ENCODE measurements around the gene KIT. TPM values are rescaled to one million over a fixed set of nuclear protein-coding genes. Genes with fewer than 3 reads are reported as not detected.

The KIT gene
- total and polyA plus RNA-seq, 10 of the 15 experiments (the other 5 are each of a cell fraction or from before 2014, with no cell fraction given) = 0.01 to 0.03 TPM; not detected in 8

GRCh38 chr4:54745031-54745770 is 87.4 kb downstream of the KIT start:
- Histone ChIP-seq H3K79me2 (ENCODE audit: control insufficient read depth, insufficient read depth, low read length) (no peaks in the 10 kb centered on the region), H3K27me3 (replicated peaks in 1 of 2; ENCODE audit: control insufficient read depth in 2 of 2, insufficient read depth in 2 of 2, low read length in 1 of 2) (no peaks in the 10 kb centered on the region), H3K9me3 (replicated peaks; ENCODE audit: control insufficient read depth, insufficient read depth, low read length) (peaks cover 3% of the 10 kb centered on the region; the same call in 1 of the 3 replicates), H3K4me3 (no peak overlapping the region), H4K20me1 (ENCODE audit: control insufficient read depth, insufficient read depth) (no peaks in the 10 kb centered on the region), H3K27ac (ENCODE audit: control insufficient read depth, insufficient read depth) (no peak overlapping the region), H3K4me2 (ENCODE audit: control insufficient read depth, insufficient read depth) (no peak overlapping the region), H3K9ac (ENCODE audit: control insufficient read depth, insufficient read depth, low read length) (no peak overlapping the region), H2AFZ (ENCODE audit: control insufficient read depth, low read depth, low read length) (no peak overlapping the region), H3K36me3 (ENCODE audit: control insufficient read depth in 2 of 2, insufficient read depth in 2 of 2, low read length in 1 of 2) (no peaks in the 10 kb centered on the region), H3K4me1 (ENCODE audit: control insufficient read depth, insufficient read depth, low read length) (no peaks in the 10 kb centered on the region)
- SMC1A ChIA-PET (ENCODE audit: uncharacterized antibody, unreplicated experiment) = no interaction called here
- CTCF ChIA-PET = no interaction called here
- ATAC-seq (no peak), DNase-seq (ENCODE audit: low read depth, low spot score) (no peak), FAIRE-seq (no peak)
- intact Hi-C loops (cut with micrococcal nuclease; ENCODE audit: unreplicated experiment) (no loop called here), in situ Hi-C loops (cut with MboI) (no loop called here)
- no TSS peak for BruUV-seq (replicated peaks)
- POLR2A ChIA-PET = no interaction called here
- RAD21 ChIA-PET (ENCODE audit: unreplicated experiment) = no interaction called here
- 75% methylated on average over 2 of the region's 2 CpGs for WGBS (ENCODE audit: insufficient coverage, insufficient replicate concordance, low lambda C conversion rate, missing lambda C conversion rate)
- TF ChIP-seq SIX5 (IDR thresholded peaks at IDR 0.05; ENCODE audit: low read depth, low read length, severe bottlenecking) (no peak), ZNF217 (IDR thresholded peaks at IDR 0.05) (no peak), IKZF1 (conservative IDR thresholded peaks at IDR 0.05) (no peak), YY1 (IDR thresholded peaks at IDR 0.05; ENCODE audit: low read depth, low read length) (no peak), ETV6 (conservative IDR thresholded peaks at IDR 0.05 in 1 of 2, IDR thresholded peaks at IDR 0.05 in 1 of 2; ENCODE audit: borderline replicate concordance in 1 of 2, low read depth in 1 of 2) (no peak), SMC3 (IDR thresholded peaks at IDR 0.05; ENCODE audit: borderline replicate concordance, low read length) (no peak), MYB (IDR thresholded peaks at IDR 0.05; ENCODE audit: borderline replicate concordance, low read depth, low read length) (no peak), JUNB (IDR thresholded peaks at IDR 0.05) (no peak), POLR2AphosphoS2 (IDR thresholded peaks at IDR 0.05; ENCODE audit: low read depth, low read length) (no peak), POU2F2 (IDR thresholded peaks at IDR 0.05; ENCODE audit: borderline replicate concordance, low read depth, low read length) (no peak), ZNF622 (IDR thresholded peaks at IDR 0.05) (no peak), MYC (IDR thresholded peaks at IDR 0.05; ENCODE audit: insufficient read depth, insufficient read length, insufficient replicate concordance, low read length, severe bottlenecking) (no peak), ZBTB40 (IDR thresholded peaks at IDR 0.05; ENCODE audit: borderline replicate concordance) (no peak), NFYB (IDR thresholded peaks at IDR 0.05; ENCODE audit: insufficient read depth, low read depth, low read length) (no peak), CTCF (IDR thresholded peaks at IDR 0.05 in 2 of 3, conservative IDR thresholded peaks at IDR 0.05 in 1 of 3; ENCODE audit: control insufficient read depth in 2 of 3, extremely low read depth in 1 of 3, insufficient read depth in 1 of 3, low read depth in 3 of 3, low read length in 3 of 3) (no peak), ZZZ3 (IDR thresholded peaks at IDR 0.05; ENCODE audit: control insufficient read depth, insufficient read length, low read depth) (no peak), HDAC6 (IDR thresholded peaks at IDR 0.05; ENCODE audit: unreplicated experiment) (no peak)

Data from GM12878 (cell line).